Stimulated activated CD4-positive, alpha-beta T cell treated with anti-CD3 and anti-CD28 coated beads, TNF-alpha, amount 100 ng/mL, for 4 hours (primary cell): ENCODE measurements around the gene ACOT12.
A peak's percentile ranks its signal among the peaks of the same experiment; 100 is the strongest.
"Not testable (repeated sequence)": the region's sequence is repeated elsewhere in the genome, so short reads cannot be mapped to it uniquely, and the experiment has no call there.

Source experiments
- DNase-seq, 3 experiments: peaks; one replicate each; pipeline ENCODE4 v3.0.0-alpha.2; 2020; ENCODE audit warnings: low read depth in 3 of 3

ACOT12 gene

DNA sequence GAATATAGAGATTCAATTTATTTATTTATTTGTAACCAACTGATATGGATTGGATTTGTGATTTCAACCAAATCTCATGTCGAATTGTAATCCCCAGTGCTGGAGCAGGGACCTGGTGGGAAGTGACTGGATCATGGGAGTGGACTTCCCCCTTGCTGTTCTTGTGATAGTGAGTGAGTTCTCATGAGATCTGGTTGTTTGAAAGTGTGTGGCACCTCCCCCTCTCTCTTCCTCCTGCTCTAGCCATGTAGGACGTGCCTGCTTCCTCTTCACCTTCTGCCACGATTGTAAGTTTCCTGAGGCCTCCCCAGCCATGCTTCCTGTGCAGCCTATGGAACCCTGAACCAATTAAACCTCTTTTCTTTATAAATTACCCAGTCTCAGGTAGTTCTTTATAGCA is 55.7 kb downstream of the ACOT12 start:
- DNase-seq = not testable (repeated sequence)

DNA sequence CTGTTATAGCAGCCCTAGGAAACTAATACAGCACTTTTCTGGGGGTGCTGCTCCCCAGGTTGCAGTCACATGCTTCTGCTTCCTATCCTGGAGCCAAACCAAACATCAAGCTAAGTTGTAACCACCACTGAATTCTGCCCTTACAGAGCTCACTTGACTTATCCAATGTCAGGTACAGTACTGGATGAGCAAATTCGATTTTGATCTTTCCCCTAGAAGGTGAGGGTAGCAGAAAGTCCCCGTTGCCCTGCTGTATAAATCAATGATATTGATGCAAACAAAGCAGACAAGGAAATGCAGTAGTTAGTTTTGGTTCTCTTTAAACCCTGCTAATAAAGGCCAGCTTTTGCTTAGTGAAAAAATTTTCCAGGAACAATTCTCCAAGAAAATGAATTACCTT is 56.1 kb downstream of the ACOT12 start:
- DNase-seq = no peak

DNA sequence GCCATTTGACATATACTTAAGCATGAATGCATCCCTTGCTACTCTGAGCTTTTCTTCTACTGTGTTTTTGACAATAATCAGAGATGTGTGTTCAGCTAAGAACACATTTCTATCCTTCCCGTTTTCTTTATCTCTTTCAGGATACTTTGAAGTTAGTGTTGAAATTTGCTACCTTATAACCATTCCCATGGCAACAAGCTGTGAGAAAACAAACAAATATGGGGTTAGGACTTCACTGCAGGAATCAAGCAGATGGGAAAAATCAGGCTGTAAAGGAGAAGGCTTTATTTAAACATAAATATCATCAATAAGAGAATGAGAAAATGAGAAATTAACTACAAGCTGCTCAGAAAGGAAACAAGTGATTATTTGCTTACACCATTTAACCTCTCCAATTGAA is 57.4 kb downstream of the ACOT12 start:
- no peak for DNase-seq

DNA sequence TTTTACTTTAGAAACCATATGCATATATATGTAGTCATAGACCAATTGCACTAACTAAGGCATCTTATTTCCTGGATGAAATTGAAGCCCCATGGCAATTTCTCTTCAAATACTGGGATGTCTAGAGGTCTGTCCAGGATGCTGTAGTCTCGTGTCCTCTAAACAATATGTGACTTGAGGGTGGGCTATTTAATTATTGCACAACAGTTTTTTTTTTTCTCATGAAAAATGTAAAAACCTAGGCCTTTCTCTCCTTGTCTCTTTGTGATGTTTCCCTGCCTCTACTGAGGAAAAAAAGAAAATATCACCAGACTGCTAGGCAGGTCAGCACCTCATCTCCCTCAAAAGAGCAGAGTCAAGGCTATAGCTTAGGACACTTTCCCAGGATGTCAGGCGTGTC is 58.0 kb downstream of the ACOT12 start:
- DNase-seq = no peak

GRCh38 chr5:81334304-81335061 is 59.5 kb downstream of the ACOT12 start:
- no peak for DNase-seq

GRCh38 chr5:81326554-81326953 is 67.4 kb downstream of the ACOT12 start:
- no peak for DNase-seq

DNA sequence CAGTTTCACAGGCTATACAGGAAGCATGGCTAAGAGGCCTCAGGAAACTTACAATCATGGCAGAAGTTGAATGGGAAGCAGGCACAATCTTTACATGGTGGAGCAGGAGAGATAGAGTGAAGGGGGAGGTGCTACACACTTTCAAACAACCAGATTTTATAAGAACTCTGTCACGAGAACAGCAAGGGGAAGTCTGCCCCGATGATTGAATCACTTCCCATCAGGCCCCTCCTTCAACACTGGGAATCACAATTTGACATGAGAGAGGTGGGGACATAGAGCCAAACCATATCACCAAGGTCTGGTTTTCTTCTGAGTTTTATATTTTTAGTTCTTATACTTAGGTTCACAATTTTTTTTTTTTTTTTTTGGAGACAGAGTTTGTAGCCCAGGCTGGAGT is 76.4 kb downstream of the ACOT12 start:
- DNase-seq = no peak

- no peak for DNase-seq
These were observed 77.4 kb downstream of the ACOT12 start for GRCh38 chr5:81316571-81316970.

GRCh38 chr5:81315830-81316229 is 78.1 kb downstream of the ACOT12 start:
- no peak for DNase-seq

- no peak for DNase-seq
These were observed 78.6 kb downstream of the ACOT12 start for GRCh38 chr5:81315336-81315735.

GRCh38 chr5:81314581-81314980 is 79.4 kb downstream of the ACOT12 start:
- DNase-seq = no peak

DNA sequence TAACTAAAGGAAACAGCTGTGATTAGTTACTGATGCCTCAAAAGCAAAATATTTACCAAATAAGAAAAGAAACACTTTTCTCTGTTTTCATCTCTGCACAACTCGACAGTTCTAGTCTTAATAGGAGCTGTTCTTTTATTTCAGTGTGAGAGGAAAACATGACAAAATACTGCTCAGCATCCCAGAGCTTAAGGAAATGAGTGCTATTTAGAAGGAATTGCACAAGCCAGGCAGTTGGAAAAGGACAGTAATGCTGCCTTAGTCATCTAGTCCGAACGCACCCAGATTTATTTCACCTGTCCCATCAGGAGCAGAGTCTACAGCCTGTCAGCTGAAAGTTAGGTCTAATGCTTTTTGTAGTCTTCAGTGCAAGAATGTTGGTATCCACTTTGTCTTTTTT is 80.2 kb downstream of the ACOT12 start:
- no peak for DNase-seq

GRCh38 chr5:81313278-81313677 is 80.7 kb downstream of the ACOT12 start:
- DNase-seq = no peak

DNA sequence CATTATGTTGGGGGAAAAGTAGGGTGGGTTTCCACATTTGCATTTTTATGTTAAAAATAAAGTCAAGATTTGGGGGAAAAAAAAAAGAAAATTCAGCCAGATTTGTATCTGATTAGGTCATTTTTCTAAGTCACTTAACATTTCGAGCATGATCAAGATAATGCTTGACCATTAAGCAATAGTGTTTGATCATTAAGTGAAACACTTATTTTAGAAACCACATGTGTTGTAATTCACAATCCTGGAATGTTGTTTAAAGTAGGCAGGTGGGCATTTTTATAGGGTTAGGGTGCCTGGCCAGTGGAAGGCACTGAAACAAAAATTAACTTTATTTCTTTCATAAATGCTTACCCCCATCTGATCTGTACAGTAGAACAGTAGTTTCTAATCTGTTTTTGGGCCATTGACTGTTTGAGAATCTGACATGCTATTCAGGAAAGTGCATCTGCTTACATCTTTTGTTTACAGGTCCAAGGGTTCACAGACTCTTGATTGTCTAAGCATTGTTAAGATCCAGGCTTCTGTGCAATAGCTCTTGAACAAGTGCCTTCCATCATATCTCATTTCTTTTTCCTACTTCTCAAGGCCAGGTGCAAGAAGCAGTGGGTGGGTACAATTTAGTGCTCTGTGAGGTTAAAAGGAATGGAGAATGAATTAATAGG is 83.4 kb downstream of the ACOT12 start:
- DNase-seq = no peak

- DNase-seq = no peak
These were observed 85.1 kb downstream of the ACOT12 start for GRCh38 chr5:81308836-81309235.

GRCh38 chr5:81305785-81306184 is 88.1 kb downstream of the ACOT12 start:
- DNase-seq = no peak

GRCh38 chr5:81303563-81303962 is 90.4 kb downstream of the ACOT12 start:
- no peak for DNase-seq

GRCh38 chr5:81302596-81302995 is 91.3 kb downstream of the ACOT12 start:
- no peak for DNase-seq

DNA sequence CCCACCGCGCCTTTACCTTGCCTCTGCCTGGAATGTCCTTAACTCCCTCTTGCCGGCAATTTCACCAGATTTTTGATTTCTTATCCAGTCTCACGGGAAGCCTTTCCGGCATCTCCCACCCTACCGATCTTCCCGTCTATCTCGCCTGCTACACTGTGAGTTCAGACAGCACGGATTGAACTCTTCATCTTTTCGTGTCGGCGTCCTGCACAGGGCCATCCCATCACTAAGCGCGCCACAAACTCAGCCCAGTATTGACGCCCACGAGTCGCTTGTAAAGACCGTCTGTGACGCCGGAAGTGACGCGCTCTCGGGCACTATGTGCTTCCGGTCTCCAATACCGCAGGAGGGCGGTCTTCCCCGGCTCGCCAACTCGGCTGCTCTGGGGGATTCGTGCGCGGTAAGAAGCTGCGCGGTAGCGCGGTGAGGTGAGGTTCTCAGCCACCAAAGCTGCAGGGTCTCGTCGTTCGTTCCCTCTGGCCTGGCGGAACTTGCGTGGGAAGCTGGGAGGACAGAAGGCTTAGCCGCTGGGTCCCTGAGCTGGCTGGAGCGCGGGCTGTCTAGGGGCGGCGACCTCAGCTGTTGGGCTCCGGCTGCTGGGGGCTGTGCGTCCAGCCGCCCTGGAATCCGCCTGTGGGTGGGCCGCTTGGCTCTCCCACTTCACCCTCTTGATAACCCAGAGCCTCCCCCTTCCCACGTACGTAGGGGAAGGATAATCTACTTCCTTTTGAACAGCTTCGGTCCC is 92.5 kb downstream of the ACOT12 start, which contains the start of gene ZCCHC9:
Gene ZCCHC9, plus strand, starts transcription at position 317 of the 745 bp plus-strand sequence. CDS start 3,171 bp downstream, outside the sequence.
- peak; percentile 81 to 85 (median 83) for DNase-seq

GRCh38 chr5:81300921-81301270 is 93.0 kb downstream of the ACOT12 start:
- DNase-seq = no peak

GRCh38 chr5:81297531-81297930 is 96.4 kb downstream of the ACOT12 start:
- no peak for DNase-seq

GRCh38 chr5:81294021-81294420 is 99.9 kb downstream of the ACOT12 start:
- not testable (repeated sequence) for DNase-seq

DNA sequence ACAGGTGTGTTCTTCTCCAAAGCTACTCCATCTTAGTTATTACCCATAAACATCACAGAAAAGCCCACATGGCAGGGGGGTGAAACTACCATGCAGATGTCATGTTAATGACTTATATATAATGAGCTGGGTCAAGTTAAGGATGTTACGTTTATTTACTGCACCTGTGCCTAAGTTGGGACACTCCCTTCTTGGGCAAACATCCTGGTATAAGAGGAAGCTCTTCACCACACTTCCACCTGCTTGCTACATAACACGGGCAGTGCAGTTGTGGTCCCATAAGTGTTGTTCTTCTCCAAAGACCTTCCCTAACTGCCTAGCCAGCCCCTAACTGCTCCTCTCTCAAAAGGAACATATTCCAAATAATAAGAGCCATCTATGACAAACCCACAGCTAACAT is 101.8 kb downstream of the ACOT12 start:
- no peak for DNase-seq
